A549 (cell line): ENCODE measurements around the gene ASPG.

Experiments
- MYC ChIP-seq: IDR thresholded peaks from 2 replicates; pipeline ENCODE4 v1.6.1; 2012; ENCODE audit warnings: mild to moderate bottlenecking, inconsistent platforms, low read length, improper control_type of control experiment, borderline replicate concordance
- SREBF2 ChIP-seq: fragments of 450-650 bp; IDR thresholded peaks from 2 replicates; pipeline ENCODE4 v1.6.1; 2014; ENCODE audit warnings: mild to moderate bottlenecking, moderate library complexity
- TF ChIP-seq, protein P1 (sequence below): fragments of 200-600 bp; sonication (generic); IDR thresholded peaks from 2 replicates; pipeline ENCODE4 v1.6.1; 2016; ENCODE audit warnings: antibody characterized with exemption, mild to moderate bottlenecking, moderate library complexity
- TF ChIP-seq, protein P2 (sequence below): fragments of >200 bp; sonication (Bioruptor Twin); formaldehyde crosslinking; IDR thresholded peaks from 3 replicates; pipeline ENCODE4 v1.5.1; 2016

DNA sequence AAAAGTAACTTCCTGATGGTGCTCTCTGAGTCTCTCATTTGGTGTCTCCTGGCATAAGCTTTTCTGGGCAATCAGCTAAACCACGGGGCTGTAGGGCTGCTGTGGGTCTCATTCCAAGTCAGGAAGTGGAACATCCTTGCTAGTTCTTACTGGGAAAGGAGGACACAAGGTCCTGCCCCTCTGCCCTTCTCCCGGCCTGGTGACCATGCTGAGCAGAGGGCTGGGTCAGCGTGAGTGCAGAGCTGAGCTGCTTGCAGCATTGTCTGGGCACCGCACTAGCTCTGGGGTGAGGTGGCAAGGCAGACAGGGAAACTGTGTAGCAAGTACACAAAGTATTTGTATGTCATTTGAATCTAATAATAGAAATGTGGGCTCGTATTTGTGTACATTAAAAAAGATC lies 45.0 kb upstream of the ASPG start:
- TF ChIP-seq SREBF2 (no peak), MYC (no peak)
- TF ChIP-seq, protein P1, sequence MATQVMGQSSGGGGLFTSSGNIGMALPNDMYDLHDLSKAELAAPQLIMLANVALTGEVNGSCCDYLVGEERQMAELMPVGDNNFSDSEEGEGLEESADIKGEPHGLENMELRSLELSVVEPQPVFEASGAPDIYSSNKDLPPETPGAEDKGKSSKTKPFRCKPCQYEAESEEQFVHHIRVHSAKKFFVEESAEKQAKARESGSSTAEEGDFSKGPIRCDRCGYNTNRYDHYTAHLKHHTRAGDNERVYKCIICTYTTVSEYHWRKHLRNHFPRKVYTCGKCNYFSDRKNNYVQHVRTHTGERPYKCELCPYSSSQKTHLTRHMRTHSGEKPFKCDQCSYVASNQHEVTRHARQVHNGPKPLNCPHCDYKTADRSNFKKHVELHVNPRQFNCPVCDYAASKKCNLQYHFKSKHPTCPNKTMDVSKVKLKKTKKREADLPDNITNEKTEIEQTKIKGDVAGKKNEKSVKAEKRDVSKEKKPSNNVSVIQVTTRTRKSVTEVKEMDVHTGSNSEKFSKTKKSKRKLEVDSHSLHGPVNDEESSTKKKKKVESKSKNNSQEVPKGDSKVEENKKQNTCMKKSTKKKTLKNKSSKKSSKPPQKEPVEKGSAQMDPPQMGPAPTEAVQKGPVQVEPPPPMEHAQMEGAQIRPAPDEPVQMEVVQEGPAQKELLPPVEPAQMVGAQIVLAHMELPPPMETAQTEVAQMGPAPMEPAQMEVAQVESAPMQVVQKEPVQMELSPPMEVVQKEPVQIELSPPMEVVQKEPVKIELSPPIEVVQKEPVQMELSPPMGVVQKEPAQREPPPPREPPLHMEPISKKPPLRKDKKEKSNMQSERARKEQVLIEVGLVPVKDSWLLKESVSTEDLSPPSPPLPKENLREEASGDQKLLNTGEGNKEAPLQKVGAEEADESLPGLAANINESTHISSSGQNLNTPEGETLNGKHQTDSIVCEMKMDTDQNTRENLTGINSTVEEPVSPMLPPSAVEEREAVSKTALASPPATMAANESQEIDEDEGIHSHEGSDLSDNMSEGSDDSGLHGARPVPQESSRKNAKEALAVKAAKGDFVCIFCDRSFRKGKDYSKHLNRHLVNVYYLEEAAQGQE: no peak
- TF ChIP-seq, protein P2, sequence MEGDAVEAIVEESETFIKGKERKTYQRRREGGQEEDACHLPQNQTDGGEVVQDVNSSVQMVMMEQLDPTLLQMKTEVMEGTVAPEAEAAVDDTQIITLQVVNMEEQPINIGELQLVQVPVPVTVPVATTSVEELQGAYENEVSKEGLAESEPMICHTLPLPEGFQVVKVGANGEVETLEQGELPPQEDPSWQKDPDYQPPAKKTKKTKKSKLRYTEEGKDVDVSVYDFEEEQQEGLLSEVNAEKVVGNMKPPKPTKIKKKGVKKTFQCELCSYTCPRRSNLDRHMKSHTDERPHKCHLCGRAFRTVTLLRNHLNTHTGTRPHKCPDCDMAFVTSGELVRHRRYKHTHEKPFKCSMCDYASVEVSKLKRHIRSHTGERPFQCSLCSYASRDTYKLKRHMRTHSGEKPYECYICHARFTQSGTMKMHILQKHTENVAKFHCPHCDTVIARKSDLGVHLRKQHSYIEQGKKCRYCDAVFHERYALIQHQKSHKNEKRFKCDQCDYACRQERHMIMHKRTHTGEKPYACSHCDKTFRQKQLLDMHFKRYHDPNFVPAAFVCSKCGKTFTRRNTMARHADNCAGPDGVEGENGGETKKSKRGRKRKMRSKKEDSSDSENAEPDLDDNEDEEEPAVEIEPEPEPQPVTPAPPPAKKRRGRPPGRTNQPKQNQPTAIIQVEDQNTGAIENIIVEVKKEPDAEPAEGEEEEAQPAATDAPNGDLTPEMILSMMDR: no peak
